SU-DHL-6 (cell line): ENCODE data around the gene SRF.

Source experiments
- CTCF ChIP-seq: fragments of 200-600 bp; sonication (generic); IDR thresholded peaks from one replicate; pipeline ENCODE4 v1.5.1; 2017; ENCODE audit warnings: antibody characterized with exemption, mild to moderate bottlenecking, low read length, moderate library complexity; ENCODE audit not compliant: insufficient read depth, poor library complexity, severe bottlenecking
- EZH2phosphoT487 ChIP-seq: fragments of 200-600 bp; sonication (generic), shearing (Covaris generic); conservative IDR thresholded peaks from 2 replicates; pipeline ENCODE4 v1.6.1; 2018; ENCODE audit warnings: mild to moderate bottlenecking, antibody characterized with exemption, low read length, moderate library complexity, mixed read lengths

- TF ChIP-seq CTCF (no peak), EZH2phosphoT487 (no peak)
Measured at GRCh38 chr6:43213431-43213830, 42.4 kb downstream of the SRF start.
